ENCODE data around the gene PDZRN4. TPM values are rescaled to one million over a fixed set of nuclear protein-coding genes. Genes with fewer than 3 reads are reported as not detected.

PDZRN4 gene
- total RNA-seq, 1 experiment from 2014 or later, result not detected

GRCh38 chr12:41212625-41213024, 24.5 kb downstream of the PDZRN4 start:
- no TSS peak for BruUV-seq (replicated peaks)
- no peak for TF ChIP-seq CTCF (conservative IDR thresholded peaks at IDR 0.05; ENCODE audit: low read depth, low read length)
- TF ChIP-seq EZH2 (IDR thresholded peaks at IDR 0.05; ENCODE audit: borderline replicate concordance, low read depth, low read length, poor library complexity, severe bottlenecking), result no peak
- H3K36me3 ChIP-seq (ENCODE audit: insufficient read depth, low read length, poor library complexity, severe bottlenecking), result no peaks in the 10 kb centered on the region
- no peaks in the 10 kb centered on the region for H3K27me3 ChIP-seq (replicated peaks; ENCODE audit: insufficient read depth, low read depth, low read length, poor library complexity)
- CTCF ChIA-PET, result no interaction called here
- H3K4me1 ChIP-seq (ENCODE audit: insufficient read depth, low read length, poor library complexity, severe bottlenecking), result no peaks in the 10 kb centered on the region
- DNase-seq (ENCODE audit: low spot score), result no peak
- no peak overlapping the region for H3K27ac ChIP-seq (ENCODE audit: low read depth, low read length, poor library complexity, severe bottlenecking)
- no peaks in the 10 kb centered on the region for H3K9me3 ChIP-seq (ENCODE audit: low read depth, low read length, poor library complexity, severe bottlenecking)
- intact Hi-C loops (cut with micrococcal nuclease; ENCODE audit: unreplicated experiment), result no loop called here
- H3K4me3 ChIP-seq (ENCODE audit: low read depth, low read length, poor library complexity, severe bottlenecking), result no peak overlapping the region
- POLR2A ChIA-PET (ENCODE audit: low non-redundant PET), result interaction anchor here (0.6 kb wide), 1 partner anchor 707 kb away, joined by 3 read pairs; no protein-coding TSS in a partner anchor

GRCh38 chr12:41213107-41213506, 25.0 kb downstream of the PDZRN4 start:
- CTCF ChIA-PET, result no interaction called here
- H3K4me1 ChIP-seq (ENCODE audit: insufficient read depth, low read length, poor library complexity, severe bottlenecking), result no peaks in the 10 kb centered on the region
- no peaks in the 10 kb centered on the region for H3K27me3 ChIP-seq (replicated peaks; ENCODE audit: insufficient read depth, low read depth, low read length, poor library complexity)

GRCh38 chr12:41213648-41214047, 25.5 kb downstream of the PDZRN4 start:
- POLR2A ChIA-PET (ENCODE audit: low non-redundant PET), result no interaction called here
- no TSS peak for BruUV-seq (replicated peaks)
- TF ChIP-seq CTCF (conservative IDR thresholded peaks at IDR 0.05; ENCODE audit: low read depth, low read length) (no peak), EZH2 (IDR thresholded peaks at IDR 0.05; ENCODE audit: borderline replicate concordance, low read depth, low read length, poor library complexity, severe bottlenecking) (no peak)
- intact Hi-C loops (cut with micrococcal nuclease; ENCODE audit: unreplicated experiment), result no loop called here
- Histone ChIP-seq H3K36me3 (ENCODE audit: insufficient read depth, low read length, poor library complexity, severe bottlenecking) (no peaks in the 10 kb centered on the region), H3K9me3 (ENCODE audit: low read depth, low read length, poor library complexity, severe bottlenecking) (no peaks in the 10 kb centered on the region), H3K4me3 (ENCODE audit: low read depth, low read length, poor library complexity, severe bottlenecking) (no peak overlapping the region), H3K4me1 (ENCODE audit: insufficient read depth, low read length, poor library complexity, severe bottlenecking) (no peaks in the 10 kb centered on the region), H3K27ac (ENCODE audit: low read depth, low read length, poor library complexity, severe bottlenecking) (no peak overlapping the region), H3K27me3 (replicated peaks; ENCODE audit: insufficient read depth, low read depth, low read length, poor library complexity) (no peaks in the 10 kb centered on the region)
- no peak for DNase-seq (ENCODE audit: low spot score)
- CTCF ChIA-PET, result no interaction called here

More at GRCh38 chr12:41213107-41213506, 25.0 kb downstream of the PDZRN4 start:
- BruUV-seq (replicated peaks), result no TSS peak
- TF ChIP-seq CTCF (conservative IDR thresholded peaks at IDR 0.05; ENCODE audit: low read depth, low read length) (no peak), EZH2 (IDR thresholded peaks at IDR 0.05; ENCODE audit: borderline replicate concordance, low read depth, low read length, poor library complexity, severe bottlenecking) (no peak)
- H3K4me3 ChIP-seq (ENCODE audit: low read depth, low read length, poor library complexity, severe bottlenecking), result no peak overlapping the region
- H3K27ac ChIP-seq (ENCODE audit: low read depth, low read length, poor library complexity, severe bottlenecking), result no peak overlapping the region
- intact Hi-C loops (cut with micrococcal nuclease; ENCODE audit: unreplicated experiment), result no loop called here
- POLR2A ChIA-PET (ENCODE audit: low non-redundant PET), result interaction anchor here (0.6 kb wide), 1 partner anchor 707 kb away, joined by 3 read pairs; no protein-coding TSS in a partner anchor
- no peak for DNase-seq (ENCODE audit: low spot score)
- H3K36me3 ChIP-seq (ENCODE audit: insufficient read depth, low read length, poor library complexity, severe bottlenecking), result no peaks in the 10 kb centered on the region
- H3K9me3 ChIP-seq (ENCODE audit: low read depth, low read length, poor library complexity, severe bottlenecking), result no peaks in the 10 kb centered on the region
